Measurements from ENCODE around the gene TACC3.

The TACC3 gene

DNA sequence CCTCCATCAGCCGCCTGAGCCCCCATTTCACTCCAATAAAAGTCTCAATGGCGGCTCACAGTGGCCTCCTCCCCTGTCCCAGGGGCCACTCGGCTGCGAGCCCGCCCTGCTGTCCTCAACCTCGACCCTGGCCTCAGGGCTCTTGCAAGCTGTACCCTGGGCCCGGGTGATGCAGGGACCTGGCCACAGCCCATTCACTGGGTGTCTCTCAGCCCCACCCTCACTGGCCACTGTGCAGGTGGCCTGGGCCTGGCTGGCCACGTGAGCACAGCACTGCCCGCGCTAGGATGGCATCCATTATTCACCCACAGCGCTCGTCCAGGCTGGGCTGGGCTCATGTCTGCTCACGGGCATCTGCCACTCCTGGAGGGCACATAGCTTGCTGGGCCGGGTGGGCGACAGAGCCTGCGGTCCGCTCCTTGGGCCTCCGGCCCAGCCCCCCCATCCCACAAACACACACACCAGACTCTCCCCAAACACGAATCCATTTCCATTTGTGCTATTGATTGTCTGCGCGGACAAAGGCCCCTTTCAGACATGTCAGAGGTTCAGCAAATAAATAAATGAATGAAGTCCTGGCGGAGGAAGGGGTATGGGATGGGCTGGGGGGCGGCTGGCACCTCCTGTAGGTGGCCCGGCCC is 55.3 kb downstream of the TACC3 start:
- peak; percentile 65 for DNase-seq (ENCODE audit: low spot score)

DNA sequence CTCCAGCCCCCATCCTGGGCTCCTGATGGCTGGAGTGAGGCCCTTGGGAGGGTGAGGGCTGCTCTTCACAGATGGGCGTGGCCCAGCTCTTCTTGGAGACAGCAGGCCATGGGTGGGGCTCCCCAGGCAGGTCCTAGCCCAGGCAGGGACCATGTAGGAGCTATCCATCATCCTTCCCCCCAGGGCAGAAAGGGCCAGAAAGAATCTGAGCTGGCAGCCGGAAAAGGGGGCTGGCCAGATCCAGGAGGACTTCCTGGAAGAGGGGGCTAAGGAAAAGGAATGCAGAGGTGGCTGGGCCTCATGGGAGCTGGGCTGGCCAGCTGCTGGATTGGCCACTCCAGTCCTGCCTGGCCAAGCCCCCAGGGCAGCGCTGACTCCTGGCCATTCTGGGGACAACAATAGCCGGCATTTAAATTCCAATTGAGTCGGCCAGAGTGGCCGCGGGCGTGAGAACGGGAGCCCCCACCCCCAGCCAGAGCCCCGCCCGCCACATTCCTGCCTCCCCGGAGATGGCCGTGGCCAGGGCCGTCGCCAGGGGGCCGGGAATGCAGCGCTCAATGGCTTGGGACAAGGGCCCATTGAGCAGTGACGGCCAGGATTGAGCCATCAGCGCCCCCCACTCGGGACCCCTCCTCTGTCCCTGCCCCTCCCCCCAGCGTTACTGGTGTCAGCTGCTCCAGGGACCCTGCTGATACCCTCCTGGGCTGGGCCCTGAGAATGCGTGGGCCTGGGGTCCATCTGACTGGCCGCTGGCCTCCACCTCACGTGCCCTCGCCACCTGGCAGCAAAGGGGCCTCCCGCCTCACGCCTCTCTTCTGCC is 56.7 kb downstream of the TACC3 start:
- peak; percentile 42 for DNase-seq (ENCODE audit: low spot score)

DNA sequence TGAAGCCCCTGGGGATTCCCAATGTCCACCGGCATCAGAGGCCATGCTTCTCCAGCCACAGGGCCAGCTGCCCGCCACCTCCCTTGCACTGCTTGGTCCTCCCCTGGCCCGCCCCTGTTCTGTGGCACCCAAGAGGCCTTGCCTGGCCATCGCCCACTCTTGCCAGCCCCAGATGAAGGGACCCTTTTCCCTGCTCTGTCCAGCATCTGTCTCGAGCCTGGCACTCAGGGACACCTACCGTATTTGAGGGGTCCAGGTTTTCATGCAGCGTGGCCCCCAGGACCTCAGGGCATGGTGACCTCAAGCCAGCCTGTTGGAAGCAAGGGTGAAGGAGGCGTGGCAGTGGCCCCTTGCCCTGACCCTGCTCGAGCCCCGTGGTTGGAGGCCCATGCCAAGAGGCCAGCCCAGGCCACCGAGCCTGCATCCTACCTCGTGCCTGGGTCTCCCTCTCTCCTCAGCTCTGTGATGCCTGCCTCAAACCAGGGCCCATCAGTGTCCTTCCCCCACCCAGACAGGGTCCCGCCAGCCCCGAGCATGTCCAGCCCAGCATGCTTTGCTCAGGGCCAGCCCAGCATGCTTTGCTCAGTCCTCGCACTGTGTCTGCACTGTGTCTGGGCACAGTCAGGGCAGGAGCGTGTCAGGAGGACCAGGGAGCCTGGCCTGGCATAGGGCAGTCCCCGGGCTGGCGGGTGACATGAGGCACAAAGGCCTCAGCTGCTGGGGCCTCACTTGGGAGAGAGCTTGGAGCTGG is 57.5 kb downstream of the TACC3 start:
- DNase-seq (ENCODE audit: low spot score) = no peak

DNA sequence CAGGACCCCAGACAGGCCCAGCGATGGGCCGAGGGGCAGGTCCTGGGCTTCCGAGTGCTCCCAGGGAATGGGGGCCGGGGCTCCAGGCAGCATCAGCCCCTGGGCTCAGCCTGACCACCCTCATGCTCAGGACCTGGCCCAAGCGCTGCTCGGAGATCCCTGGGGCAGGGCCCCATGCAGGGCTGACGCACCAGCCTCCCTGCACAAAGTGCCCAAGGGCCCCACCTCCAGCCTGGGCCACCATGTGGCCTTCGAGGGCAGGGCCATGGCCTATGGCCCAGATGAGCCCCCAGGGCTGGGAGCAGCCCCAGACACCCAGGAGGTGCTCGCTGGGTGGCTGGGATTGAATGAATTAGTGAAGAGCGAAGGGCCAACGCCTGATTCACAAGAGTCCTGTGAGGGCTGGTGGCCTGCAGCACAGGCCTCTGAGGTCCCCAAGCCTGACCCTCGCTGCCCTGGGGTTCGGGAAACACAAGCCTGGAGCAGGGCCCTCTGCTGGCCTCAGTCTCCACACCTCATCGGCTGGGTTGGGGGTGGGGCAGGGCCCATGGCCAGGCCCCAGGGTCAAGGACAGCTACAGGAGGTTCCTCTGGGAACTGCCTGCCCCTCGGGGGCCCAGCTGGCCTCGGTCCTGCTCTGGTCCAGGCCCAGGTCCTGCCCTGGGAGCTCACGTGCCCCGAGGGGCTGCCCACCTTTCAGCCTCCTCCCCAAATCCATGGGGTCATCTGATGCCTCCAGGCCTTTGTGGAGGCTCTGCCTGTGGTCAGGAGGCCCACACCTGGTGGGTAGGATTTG is 58.5 kb downstream of the TACC3 start:
- DNase-seq (ENCODE audit: low spot score) = no peak

DNA sequence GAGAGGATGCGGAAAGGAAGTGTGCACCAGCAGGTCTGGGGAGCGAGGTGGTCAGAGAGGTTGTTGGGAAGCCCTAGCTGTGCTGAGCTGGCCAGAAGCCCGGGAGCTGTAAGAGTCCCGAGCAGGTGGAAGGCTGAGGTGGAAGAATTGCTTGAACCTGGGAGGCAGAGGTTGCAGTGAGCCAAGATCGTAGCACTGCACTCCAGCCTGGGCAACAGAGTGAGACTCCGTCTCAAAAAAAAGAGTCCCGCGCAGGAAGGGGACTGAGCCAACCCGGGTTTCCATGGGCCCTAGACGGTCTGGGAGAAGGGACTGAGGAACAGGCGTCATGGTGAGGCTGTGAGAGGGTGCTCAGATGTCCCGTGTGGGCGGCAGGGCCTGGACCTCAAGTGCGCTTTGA is 59.1 kb downstream of the TACC3 start:
- no peak for DNase-seq (ENCODE audit: low spot score)

DNA sequence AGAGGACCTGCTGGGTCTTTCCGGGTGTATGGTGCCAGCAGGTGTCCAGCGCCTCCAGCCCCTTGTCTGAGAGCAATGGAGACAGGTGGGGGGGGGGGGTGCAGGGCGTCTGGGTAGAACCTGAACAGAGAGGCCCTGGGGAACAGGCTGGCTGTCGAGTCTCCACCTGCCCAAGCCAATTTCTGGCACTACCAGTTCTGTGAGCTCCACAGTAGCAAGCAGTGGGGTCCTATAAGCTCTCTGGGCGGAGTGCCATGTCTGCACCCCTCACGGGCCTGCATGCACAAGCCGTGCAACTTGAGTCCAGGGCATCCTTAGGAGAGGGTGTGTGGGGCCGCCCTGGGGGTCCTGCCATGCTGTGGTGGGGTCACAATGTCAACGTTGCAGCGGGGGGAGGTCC is 61.7 kb downstream of the TACC3 start:
- no peak for DNase-seq (ENCODE audit: low spot score)

DNA sequence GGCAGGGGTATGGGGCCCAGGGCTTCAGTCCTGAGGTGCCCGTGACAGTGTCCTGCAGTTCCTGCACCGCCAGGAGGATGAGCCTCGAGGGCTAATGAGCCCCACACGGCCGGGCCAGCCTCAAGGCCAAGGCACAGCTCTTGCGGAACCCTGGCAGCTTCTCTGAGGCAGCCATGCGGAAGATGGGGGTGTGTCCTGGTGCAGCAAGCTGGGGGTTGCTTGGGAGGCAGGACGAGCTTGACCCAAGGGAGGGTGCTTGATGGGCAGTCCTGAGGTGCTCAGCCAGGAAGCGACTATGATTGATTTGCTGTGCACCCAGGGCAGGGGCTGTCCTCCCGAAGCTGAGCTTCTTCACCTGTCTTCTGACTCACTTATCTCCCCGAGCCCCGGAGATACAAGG is 62.6 kb downstream of the TACC3 start:
- no peak for DNase-seq (ENCODE audit: low spot score)

DNA sequence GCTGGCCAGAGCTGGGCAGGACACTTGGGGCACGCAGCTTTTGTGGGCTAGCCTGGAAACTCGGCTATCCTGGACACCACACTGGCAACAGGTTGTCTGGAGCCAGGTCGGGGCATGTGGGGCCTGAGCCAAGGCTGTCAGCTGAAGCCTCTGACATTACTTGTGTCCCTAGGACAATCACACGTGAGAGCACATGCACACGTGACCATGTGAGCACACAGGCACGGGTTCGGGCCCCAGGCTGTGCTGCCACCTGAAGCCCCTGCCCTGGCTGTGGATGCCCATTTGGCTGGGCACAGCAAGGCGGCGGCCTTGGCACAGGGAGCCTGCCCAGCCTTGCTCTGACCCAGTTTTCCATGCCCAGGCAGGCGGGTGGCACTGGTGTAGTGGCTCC is 63.1 kb downstream of the TACC3 start:
- no peak for DNase-seq (ENCODE audit: low spot score)

DNA sequence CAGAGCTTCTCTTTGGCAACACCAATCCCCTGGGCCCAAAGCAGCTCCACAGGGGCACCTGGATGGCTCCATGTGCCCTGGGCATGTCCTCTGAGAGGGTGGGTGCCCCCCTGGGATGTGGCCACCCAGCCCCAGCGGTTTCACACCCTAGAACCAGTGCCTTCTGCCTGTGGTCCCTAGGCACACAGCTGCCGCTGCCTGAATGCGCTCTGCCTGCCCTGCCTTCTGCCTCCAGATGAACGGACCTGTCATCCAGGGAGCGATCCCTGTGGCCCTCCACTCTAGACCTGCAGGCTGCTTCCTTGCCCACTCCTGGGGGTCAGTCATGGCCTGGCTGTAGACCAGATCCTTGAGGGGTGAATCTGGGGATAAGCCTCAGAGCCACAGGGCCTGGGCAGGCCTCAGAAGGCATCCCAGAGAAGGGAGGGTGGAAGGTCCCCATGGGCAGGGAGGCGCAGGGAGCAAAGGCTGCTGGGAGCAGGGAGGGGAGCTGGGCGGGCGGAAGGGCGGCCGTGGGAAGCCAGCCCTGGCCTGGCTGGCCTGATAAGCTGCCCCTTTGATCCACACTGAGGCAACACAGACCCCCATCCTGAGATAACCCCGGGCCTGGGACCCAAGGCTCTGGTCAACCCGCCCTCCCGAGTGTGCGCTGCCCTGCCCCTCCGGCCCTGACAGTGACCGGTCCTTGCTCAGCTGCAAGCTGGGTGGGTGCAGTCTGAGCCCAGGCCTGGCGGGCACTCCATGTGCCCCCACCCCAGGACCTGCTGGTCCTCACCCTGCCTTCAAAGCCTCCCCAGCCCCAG is 63.7 kb downstream of the TACC3 start:
- no peak for DNase-seq (ENCODE audit: low spot score)

DNA sequence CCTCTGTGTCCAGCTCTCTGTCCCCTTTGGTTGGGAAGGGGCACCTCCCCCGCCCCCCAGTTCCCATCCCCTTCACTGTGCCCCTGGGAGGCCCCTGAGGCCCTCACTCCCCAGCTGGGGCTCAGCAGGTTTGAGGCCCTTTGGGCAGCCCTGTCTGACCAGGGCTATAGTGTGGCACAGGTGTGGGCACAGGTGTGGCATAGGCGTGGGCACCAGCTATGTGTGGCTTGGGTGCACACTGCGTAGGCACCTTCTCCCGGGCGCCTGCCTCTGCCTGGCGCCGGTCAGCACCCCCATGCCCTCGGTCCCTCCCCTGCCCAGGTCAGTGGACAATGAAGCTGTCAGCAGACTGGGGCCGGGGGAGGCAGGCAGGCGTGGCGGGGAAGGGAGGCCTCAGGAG is 64.3 kb downstream of the TACC3 start:
- no peak for DNase-seq (ENCODE audit: low spot score)

DNA sequence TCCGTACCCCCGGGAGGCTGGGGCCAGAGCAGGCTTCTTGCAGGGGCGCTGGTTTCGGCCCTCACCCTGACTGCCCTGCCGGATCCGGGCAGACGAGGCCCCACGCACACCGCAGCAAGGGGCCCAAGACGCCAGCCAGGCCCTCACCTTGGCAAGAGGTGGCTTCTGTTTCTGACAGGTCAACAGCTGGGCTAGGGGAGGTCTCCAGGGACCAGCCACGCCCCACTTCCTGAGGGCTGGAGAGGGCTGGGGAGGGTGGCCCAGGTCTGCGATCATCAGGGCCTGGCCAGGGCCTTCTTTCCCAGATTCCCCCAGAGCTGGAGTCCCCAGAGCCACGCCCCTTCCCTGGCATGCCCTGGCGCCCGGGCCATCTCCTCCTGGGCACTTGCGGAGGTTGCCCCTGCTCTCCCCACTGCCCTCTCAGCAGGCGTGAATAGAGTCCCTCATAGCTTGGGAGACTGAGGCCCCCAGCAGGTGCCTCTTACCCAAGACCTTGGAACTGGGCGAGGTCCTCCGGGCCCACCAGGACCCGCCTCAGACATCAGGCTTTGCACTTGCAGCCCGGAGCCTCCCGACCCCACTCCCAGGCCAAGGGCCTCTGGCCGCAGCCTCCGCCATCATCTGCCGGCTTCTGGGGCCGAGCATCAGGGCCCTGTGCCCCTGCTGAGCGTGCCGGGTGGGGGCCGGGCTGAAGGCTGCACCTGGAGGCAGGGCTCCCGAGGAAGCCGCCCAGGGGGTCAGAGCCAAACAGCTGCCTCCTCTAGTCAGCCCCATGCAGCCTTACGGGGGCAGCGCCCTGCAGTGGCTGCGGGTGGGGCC is 65.4 kb downstream of the TACC3 start:
- DNase-seq (ENCODE audit: low spot score) = no peak

DNA sequence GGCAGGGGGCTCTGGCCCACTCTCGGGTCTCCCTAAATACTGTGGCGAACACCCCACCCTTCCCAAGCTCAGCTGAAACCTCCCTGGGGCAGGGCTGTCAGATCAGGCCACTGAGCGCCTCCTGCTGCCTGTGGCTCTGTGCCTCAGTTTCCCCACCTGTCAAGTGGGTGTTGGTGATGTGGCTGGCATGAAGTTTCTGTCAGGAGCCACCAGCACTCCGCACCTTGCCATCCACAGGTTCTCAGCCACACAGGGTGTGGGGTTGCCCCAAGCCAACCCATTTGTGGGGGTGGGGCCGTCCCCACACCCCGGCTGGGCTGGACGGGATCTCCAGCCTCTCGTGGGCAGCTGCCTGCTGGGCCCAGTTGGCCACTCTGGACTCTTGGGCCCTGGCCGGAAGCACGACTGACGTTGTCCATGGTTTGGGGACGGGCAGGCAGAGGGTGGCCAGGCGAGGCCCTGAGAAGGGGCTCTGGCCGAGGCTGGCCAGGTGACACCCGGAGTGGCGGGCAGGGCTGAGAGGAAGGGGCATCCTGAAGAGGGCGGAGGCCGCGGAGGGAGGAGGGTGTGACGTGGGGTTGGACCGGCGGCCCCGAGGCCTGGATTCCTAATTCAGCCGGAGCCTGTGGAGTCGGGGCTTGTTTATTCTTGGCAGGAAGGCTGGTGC is 66.2 kb downstream of the TACC3 start:
- DNase-seq (ENCODE audit: low spot score) = no peak

DNA sequence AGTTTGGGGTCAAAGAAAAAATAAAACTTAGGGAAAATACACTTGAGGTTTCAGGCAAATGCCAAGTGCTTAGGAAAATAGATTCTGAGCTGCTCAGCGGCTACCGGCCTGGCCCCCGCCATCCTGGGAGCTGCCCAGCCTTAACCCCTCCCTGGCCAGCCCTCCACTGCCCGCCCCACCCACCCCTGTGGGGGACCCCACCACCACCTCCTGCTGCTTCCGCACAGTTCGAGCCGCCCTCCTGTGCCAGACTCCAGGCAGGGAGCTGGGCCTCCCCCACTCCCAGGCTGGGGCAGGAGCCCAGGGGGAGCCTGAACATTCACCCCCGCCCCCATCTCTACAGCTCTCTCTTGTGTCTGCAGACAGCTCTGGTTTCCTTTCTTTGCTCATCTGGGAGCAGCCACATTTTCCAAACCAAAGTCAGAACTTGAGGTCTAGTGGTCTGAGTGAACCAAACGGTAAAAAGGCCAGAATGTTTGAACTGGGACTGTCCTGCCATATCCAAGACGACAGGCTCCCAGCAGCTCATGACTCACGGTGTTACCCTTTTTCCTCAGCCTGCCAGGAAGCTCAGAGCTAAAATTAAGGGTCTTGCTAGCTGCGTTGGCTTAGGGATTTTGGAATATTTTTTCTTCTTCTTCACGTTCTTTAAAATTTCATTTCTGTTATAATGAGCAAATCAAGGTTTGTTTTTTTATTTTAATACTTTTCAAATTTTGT is 67.1 kb downstream of the TACC3 start:
- DNase-seq (ENCODE audit: low spot score) = no peak

DNA sequence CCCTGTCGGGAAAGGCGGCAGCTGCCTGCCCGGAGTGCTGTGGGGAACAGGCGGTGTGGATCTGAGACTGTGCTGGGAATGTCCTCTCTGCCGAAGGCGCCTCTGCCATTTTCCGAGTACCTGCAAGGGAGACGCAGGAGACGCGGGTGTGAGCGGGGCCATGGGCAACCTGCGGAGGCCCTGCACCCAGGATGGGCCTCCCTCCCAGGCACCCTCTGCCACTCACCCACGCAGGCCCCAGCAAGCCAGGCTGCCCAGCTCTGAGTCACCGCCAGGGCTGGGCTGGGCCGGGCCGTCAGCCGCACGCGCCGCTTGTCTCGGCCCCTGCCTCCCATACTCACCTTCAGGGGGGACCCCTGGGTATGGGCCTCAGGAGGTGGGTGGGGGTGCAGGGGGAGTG is 68.2 kb downstream of the TACC3 start:
- no peak for DNase-seq (ENCODE audit: low spot score)

DNA sequence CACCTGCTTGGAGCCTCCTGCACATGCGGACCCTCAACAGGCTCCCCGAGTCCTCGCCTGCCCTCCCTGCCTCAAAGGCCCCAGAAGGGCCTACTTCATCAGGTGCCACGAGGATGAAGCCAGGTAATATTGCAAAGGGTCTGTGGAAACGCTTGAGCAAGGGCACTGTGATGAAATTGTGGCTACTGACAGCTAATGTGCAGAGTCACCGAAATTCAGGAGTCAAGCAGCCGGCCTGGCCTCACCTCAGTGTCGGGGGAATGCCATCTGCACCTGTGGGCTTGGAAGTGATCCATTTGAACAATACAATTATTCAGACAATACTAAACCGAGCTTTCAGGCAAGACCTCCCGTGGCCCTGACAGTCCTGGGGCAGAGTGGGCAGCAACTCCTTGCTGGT is 68.7 kb downstream of the TACC3 start:
- no peak for DNase-seq (ENCODE audit: low spot score)

DNA sequence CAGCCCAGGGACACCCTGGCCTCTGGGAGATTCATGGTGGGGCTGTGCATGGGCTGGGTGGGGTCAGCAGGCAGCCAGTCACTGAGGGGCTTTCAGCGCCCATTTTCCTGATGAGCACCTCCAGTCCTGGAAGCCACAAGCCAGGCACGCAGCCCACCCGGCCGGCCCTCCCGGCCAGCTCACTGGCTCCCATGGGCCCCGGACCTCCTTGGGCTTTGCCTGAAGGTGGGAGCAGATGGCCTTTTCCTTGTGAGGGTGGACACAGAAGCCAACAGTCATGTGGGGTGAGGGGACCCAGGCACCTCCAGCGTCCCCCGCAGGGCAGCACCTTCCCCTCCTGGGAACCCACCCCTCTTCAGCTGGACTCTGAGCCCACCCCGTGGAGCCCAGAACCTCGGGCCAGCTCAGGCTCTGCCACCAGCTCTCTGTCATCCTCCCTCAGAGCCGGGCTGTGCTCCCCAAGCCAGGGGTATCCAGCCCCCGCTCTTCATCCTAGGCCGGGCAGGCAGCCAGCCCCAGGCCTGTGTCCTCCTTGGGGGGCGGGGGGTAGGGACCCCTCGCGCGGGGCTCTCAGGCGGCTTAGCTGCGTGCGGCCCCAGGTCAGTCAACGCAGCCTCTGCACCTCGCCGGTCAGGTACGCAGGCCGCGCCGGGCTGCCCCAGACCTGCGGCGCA is 71.0 kb downstream of the TACC3 start:
- DNase-seq (ENCODE audit: low spot score) = no peak

DNA sequence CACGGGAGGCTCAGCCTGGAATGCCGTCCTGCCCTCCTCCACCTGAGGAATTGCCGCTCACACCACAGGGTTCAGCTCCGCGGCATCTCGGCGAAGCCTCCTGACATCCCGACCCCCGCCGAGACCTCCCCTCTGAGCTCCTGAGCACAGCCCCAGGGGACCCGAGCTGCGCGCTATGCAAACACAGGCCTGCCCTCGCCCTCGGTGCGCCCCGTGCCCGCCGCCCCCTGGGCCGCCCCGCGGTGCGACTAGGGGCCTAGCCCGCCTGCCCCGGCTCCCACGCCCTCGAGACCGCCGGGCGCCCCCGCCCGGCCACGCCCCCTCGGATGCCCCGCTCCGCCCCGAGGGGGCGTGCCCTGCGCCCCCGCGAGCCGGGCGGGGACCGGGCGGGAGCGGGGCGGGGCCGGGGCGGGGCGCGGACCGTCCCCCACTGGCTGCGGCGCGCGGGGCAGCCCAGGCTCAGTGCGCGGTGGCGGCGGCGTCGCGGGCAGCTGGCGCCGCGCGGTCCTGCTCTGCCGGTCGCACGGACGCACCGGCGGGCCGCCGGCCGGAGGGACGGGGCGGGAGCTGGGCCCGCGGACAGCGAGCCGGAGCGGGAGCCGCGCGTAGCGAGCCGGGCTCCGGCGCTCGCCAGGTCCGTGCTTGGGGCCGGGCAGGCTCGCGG is 71.6 kb downstream of the TACC3 start, which contains the start of gene FGFR3:
TSS of gene FGFR3 (plus strand) at position 462 of the 664 bp plus-strand sequence. CDS start 642 bp downstream, outside the sequence.
- DNase-seq (ENCODE audit: low spot score) = no peak

DNA sequence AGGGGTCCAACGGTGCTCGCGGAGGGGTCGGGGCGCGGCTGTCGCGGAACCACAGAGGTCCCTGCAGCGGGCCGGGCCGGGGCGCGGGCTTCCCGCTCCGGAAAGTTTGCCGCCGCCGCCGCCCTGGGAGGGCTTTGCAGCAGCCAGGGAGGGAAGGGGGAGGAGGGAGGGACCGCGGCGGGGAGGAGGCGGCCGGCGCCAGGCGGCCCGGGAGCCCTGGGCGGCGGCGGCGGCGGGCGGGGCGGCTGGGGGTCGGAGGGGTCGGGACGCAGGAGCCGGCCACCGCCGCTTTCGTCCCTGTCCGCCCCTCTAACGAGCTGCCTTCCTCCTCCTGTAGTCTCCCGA is 72.1 kb downstream of the TACC3 start:
- no peak for DNase-seq (ENCODE audit: low spot score)

All from pons (tissue), 1 donor.